Smooth muscle cell (in vitro differentiated cells): Measurements from ENCODE around the gene CD244. TPM values are rescaled to one million over a fixed set of nuclear protein-coding genes. Genes with fewer than 3 reads are reported as not detected.

ENCODE experiments used
- DNase-seq: peaks from one replicate; lab custom pipeline; 2025; ENCODE audit not compliant: unreplicated experiment; lab: John Stamatoyannopoulos, UW
- H2AFZ ChIP-seq: fragments of 200-600 bp; sonication (generic); 2 replicates; pipeline ENCODE4 v1.6.0; 2016; ENCODE audit warnings: antibody characterized with exemption, low read depth, mild to moderate bottlenecking
- H3F3A ChIP-seq: fragments of 200-600 bp; sonication (generic); 2 replicates; pipeline ENCODE4 v1.6.0; 2017; ENCODE audit warnings: antibody characterized with exemption, low read depth
- H3K27ac ChIP-seq: fragments of 200-600 bp; sonication (generic); 2 replicates; pipeline ENCODE4 v1.5.1; 2016; ENCODE audit warnings: low read depth, mild to moderate bottlenecking
- H3K27me3 ChIP-seq: fragments of 200-600 bp; sonication (generic); 2 replicates; pipeline ENCODE4 v1.6.1; 2016; ENCODE audit warnings: low read depth, mild to moderate bottlenecking
- H3K36me3 ChIP-seq: fragments of 200-600 bp; sonication (generic); 2 replicates; pipeline ENCODE4 v1.5.1; 2016; ENCODE audit warnings: low read depth
- H3K4me1 ChIP-seq: fragments of 200-600 bp; sonication (generic); 2 replicates; pipeline ENCODE4 v1.5.1; 2016; ENCODE audit warnings: low read depth
- H3K4me2 ChIP-seq: fragments of 200-600 bp; sonication (generic); 2 replicates; pipeline ENCODE4 v1.6.0; 2016; ENCODE audit warnings: mild to moderate bottlenecking
- H3K4me3 ChIP-seq: fragments of 200-600 bp; sonication (generic); 2 replicates; pipeline ENCODE4 v1.5.1; 2016; ENCODE audit warnings: mild to moderate bottlenecking
- H3K79me2 ChIP-seq: fragments of 200-600 bp; sonication (generic); 2 replicates; pipeline ENCODE4 v1.6.0; 2016; ENCODE audit warnings: low read depth, mild to moderate bottlenecking
- H3K9ac ChIP-seq: fragments of 200-600 bp; sonication (generic); 2 replicates; pipeline ENCODE4 v1.6.0; 2016; ENCODE audit warnings: low read depth
- H3K9me3 ChIP-seq: fragments of 200-600 bp; sonication (generic); replicated peaks from 2 replicates; pipeline ENCODE4 v1.5.1; 2016; ENCODE audit warnings: low read depth
- H4K20me1 ChIP-seq: fragments of 200-600 bp; sonication (generic); 2 replicates; pipeline ENCODE4 v1.6.0; 2016; ENCODE audit warnings: low read depth
- CTCF ChIP-seq: fragments of 200-600 bp; sonication (generic); IDR thresholded peaks from 2 replicates; pipeline ENCODE4 v1.5.1; 2017; ENCODE audit warnings: borderline replicate concordance, mild to moderate bottlenecking, antibody characterized with exemption; ENCODE audit not compliant: insufficient read depth, poor library complexity, severe bottlenecking
- WGBS: methylation state at CpG from one replicate; pipeline ENCODE4 v1.1.7; 2016; ENCODE audit warnings: low lambda C conversion rate; 5-methylcytosine and 5-hydroxymethylcytosine counted together
- polyA plus RNA-seq: library from polyadenylated mRNA; unstranded; fragments of >200 nt; fragmentation: Nextera tagmentation; extraction: Ambion mirVana; gene quantifications from 2 replicates; pipeline ENCODE4 v1.2.1, GENCODE V29; 2016
- total RNA-seq: library from RNA; depleted of rRNA; stranded (reverse); fragments of >200 nt; gene quantifications from 2 replicates; pipeline ENCODE4 v1.2.3, GENCODE V29; 2014

The CD244 gene
- total and polyA plus RNA-seq, 2 experiments from 2014 or later = 0.99 TPM; not detected in 1

- Histone ChIP-seq H3K4me3 (no peak overlapping the region), H3K9me3 (no peaks in the 10 kb centered on the region), H3K4me1 (peaks cover 4% of the 10 kb centered on the region), H3K27ac (no peak overlapping the region), H3K9ac (no peak overlapping the region), H4K20me1 (no peaks in the 10 kb centered on the region), H3F3A (no peaks in the 10 kb centered on the region), H3K36me3 (no peaks in the 10 kb centered on the region), H3K79me2 (no peaks in the 10 kb centered on the region), H3K4me2 (no peak overlapping the region), H3K27me3 (no peaks in the 10 kb centered on the region), H2AFZ (no peak overlapping the region)
- no peak for DNase-seq
- 70% methylated on average over 7 of the region's 7 CpGs for WGBS
- TF ChIP-seq CTCF = no peak
Observed at GRCh38 chr1:160813215-160813614, 49.5 kb downstream of the CD244 start.

GRCh38 chr1:160811147-160811546 lies 51.5 kb downstream of the CD244 start:
- Histone ChIP-seq H4K20me1 (no peaks in the 10 kb centered on the region), H3K27ac (no peak overlapping the region), H3K4me1 (no peaks in the 10 kb centered on the region), H3K9me3 (no peaks in the 10 kb centered on the region), H3K9ac (no peak overlapping the region), H3K4me3 (no peak overlapping the region), H3F3A (no peaks in the 10 kb centered on the region), H3K27me3 (no peaks in the 10 kb centered on the region), H3K79me2 (no peaks in the 10 kb centered on the region), H3K4me2 (no peak overlapping the region), H3K36me3 (no peaks in the 10 kb centered on the region), H2AFZ (no peak overlapping the region)
- no peak for TF ChIP-seq CTCF
- 90% methylated on average over 2 of the region's 2 CpGs for WGBS
- DNase-seq = no peak

- Histone ChIP-seq H3K4me3 (no peak overlapping the region), H2AFZ (no peak overlapping the region), H3K4me1 (no peaks in the 10 kb centered on the region), H3K36me3 (no peaks in the 10 kb centered on the region), H3K27ac (no peak overlapping the region), H3K4me2 (no peak overlapping the region), H3K79me2 (no peaks in the 10 kb centered on the region), H3K27me3 (no peaks in the 10 kb centered on the region), H4K20me1 (no peaks in the 10 kb centered on the region), H3K9me3 (no peaks in the 10 kb centered on the region), H3K9ac (no peak overlapping the region), H3F3A (no peaks in the 10 kb centered on the region)
- no peak for DNase-seq
- WGBS = 56% methylated on average over 1 of the region's 1 CpG
- no peak for TF ChIP-seq CTCF
Observed at GRCh38 chr1:160810486-160810885, 52.2 kb downstream of the CD244 start.

- Histone ChIP-seq H4K20me1 (no peaks in the 10 kb centered on the region), H3K27me3 (no peaks in the 10 kb centered on the region), H3K4me1 (no peaks in the 10 kb centered on the region), H3K4me3 (no peak overlapping the region), H3F3A (no peaks in the 10 kb centered on the region), H3K4me2 (no peak overlapping the region), H3K27ac (no peak overlapping the region), H3K9ac (no peak overlapping the region), H2AFZ (no peak overlapping the region), H3K36me3 (no peaks in the 10 kb centered on the region), H3K79me2 (no peaks in the 10 kb centered on the region), H3K9me3 (no peaks in the 10 kb centered on the region)
- no peak for TF ChIP-seq CTCF
- WGBS = 89% methylated on average over 3 of the region's 3 CpGs
- DNase-seq = no peak
Observed at GRCh38 chr1:160808289-160808688, 54.4 kb downstream of the CD244 start.
